Panc1 (cell line): ENCODE results near the gene ABCB8. TPM values are rescaled to one million over a fixed set of nuclear protein-coding genes. Genes with fewer than 3 reads are reported as not detected.
A peak's percentile ranks its signal among the peaks of the same experiment; 100 is the strongest.

Experiments
- ATAC-seq: fragments of 200-7000 bp; cut with Tn5 transposase; 2 replicates; pipeline ENCODE4 v1.9.1; 2020; ENCODE audit warnings: mild to moderate bottlenecking, moderate library complexity
- Bru-seq: library from RNA; stranded (reverse); fragments of 400-500 nt; gene quantifications from one replicate; lab custom pipeline; 2021; lab: Mats Ljungman, UMichigan
- BruChase-seq, 2 experiments: library from RNA; stranded (reverse); fragments of 400-500 nt; gene quantifications; one replicate each; lab custom pipeline; 2021; lab: Mats Ljungman, UMichigan
- BruUV-seq: library from RNA; stranded (reverse); fragments of 400-500 nt; replicated peaks from 2 replicates; lab custom pipeline; 2021; lab: Mats Ljungman, UMichigan
- CTCF ChIA-PET: fragments of 300-600 bp; sonication (Branson Sonifier 250); formaldehyde crosslinking; loops from one replicate; lab custom pipeline; 2022; ENCODE audit warnings: antibody characterized with exemption; lab: Charles Lee
- POLR2A ChIA-PET: fragments of 300-600 bp; sonication (Branson Sonifier 250); formaldehyde crosslinking; loops from one replicate; lab custom pipeline; 2022; ENCODE audit warnings: antibody characterized with exemption; lab: Charles Lee
- DNase-seq: peaks from one replicate; pipeline ENCODE4 v3.0.0-alpha.2; 2010; ENCODE audit warnings: low read depth, low spot score
- H3K27ac ChIP-seq: 2 replicates; pipeline ENCODE4 v1.5.1; 2011; ENCODE audit warnings: mild to moderate bottlenecking, low read length, inconsistent platforms
- H3K27me3 ChIP-seq: fragments of 200-500 bp; sonication (Bioruptor generic); 2 replicates; pipeline ENCODE4 v1.6.0; 2014; ENCODE audit warnings: low read length, inconsistent platforms; ENCODE audit not compliant: control insufficient read depth, insufficient read depth
- H3K36me3 ChIP-seq: fragments of 200-500 bp; sonication (Bioruptor generic); 2 replicates; pipeline ENCODE4 v1.5.1; 2014; ENCODE audit warnings: inconsistent platforms, mild to moderate bottlenecking, low read length, moderate library complexity; ENCODE audit not compliant: control insufficient read depth, insufficient read depth
- H3K4me1 ChIP-seq: 2 replicates; pipeline ENCODE4 v1.5.1; 2011; ENCODE audit warnings: inconsistent platforms, mild to moderate bottlenecking, low read length, moderate library complexity; ENCODE audit not compliant: control insufficient read depth, insufficient read depth
- H3K4me3 ChIP-seq, 2 experiments: 2 replicates each; pipeline ENCODE4 v1.5.1; 2011 to 2012; ENCODE audit warnings: low read depth in 2 of 2, low read length in 2 of 2, mild to moderate bottlenecking in 2 of 2, inconsistent platforms in 1 of 2, moderate library complexity in 1 of 2
- H3K9me3 ChIP-seq: fragments of 200-500 bp; sonication (Bioruptor generic); 2 replicates; pipeline ENCODE4 v1.5.1; 2014; ENCODE audit warnings: low read depth, mild to moderate bottlenecking, inconsistent platforms, low read length, moderate library complexity; ENCODE audit not compliant: control insufficient read depth, insufficient read depth
- CTCF ChIP-seq: fragments of 450-650 bp; IDR thresholded peaks from 2 replicates; pipeline ENCODE4 v1.5.1; 2017; ENCODE audit warnings: mild to moderate bottlenecking
- POLR2AphosphoS5 ChIP-seq: IDR thresholded peaks from 2 replicates; pipeline ENCODE4 v1.6.1; 2012; ENCODE audit warnings: mild to moderate bottlenecking, low read depth, low read length, moderate library complexity
- SIN3A ChIP-seq: IDR thresholded peaks from 2 replicates; pipeline ENCODE4 v1.6.1; 2012; ENCODE audit warnings: low read depth, mild to moderate bottlenecking, low read length, moderate library complexity, borderline replicate concordance; ENCODE audit not compliant: insufficient read depth
- TCF7L2 ChIP-seq: IDR thresholded peaks from 2 replicates; pipeline ENCODE4 v1.6.1; 2011; ENCODE audit warnings: mild to moderate bottlenecking, low read depth, low read length, inconsistent platforms
- in situ Hi-C: cut with HindIII; loops from 2 replicates; pipeline ENCODE4 v1.10.0; 2016; ENCODE audit warnings: low sequenced_read_pairs, low pct_unique_long_range_greater_than_20kb
- intact Hi-C: fragments of 100-400 bp; cut with micrococcal nuclease; formaldehyde crosslinking; loops from one replicate; pipeline ENCODE4 v1.10.0; 2022; ENCODE audit not compliant: unreplicated experiment
- long read RNA-seq: library from polyadenylated mRNA; unstranded; transcript quantifications from one replicate; pipeline ENCODE4 v2.0.0, GENCODE V29; 2021; ENCODE audit not compliant: unreplicated experiment
- polyA plus RNA-seq: library from polyadenylated mRNA; unstranded; fragments of >200 nt; gene quantifications from one replicate; pipeline ENCODE4 v1.2.1, GENCODE V29; 2012; ENCODE audit warnings: missing spikeins; ENCODE audit not compliant: insufficient read length
- total RNA-seq: library from RNA; stranded (reverse); gene quantifications from one replicate; pipeline ENCODE4 v1.2.1, GENCODE V29; 2021; ENCODE audit not compliant: unreplicated experiment
- TF ChIP-seq, protein P1 (sequence below), 2 experiments: IDR thresholded peaks; 2 replicates each; pipeline ENCODE4 v1.6.1; 2011 to 2012; ENCODE audit warnings: low read depth in 2 of 2, control low read depth in 1 of 2, low read length in 1 of 2, mild to moderate bottlenecking in 1 of 2, moderate library complexity in 1 of 2; ENCODE audit not compliant: insufficient read depth in 1 of 2

The ABCB8 gene
- total RNA-seq (49.8 TPM), Bru-seq, nascent RNA (percentile 59 among the genes with signal in this experiment), BruChase-seq, experiment 1, labeled RNA remaining after a 2-hour chase (percentile 65 among the genes with signal in this experiment), BruChase-seq, experiment 2, labeled RNA remaining after a 6-hour chase (percentile 64 among the genes with signal in this experiment)
- polyA plus RNA-seq: 52.3 TPM
- long read RNA-seq, full-length matches to known transcripts: 23 of 77 reads
- long read RNA-seq, partial matches to known transcripts: 34 of 77 reads
- long read RNA-seq, other reads (novel, unspliced or antisense): 20 of 77 reads

- no peaks in the 10 kb centered on the region for H3K36me3 ChIP-seq
- ChIA-PET CTCF (interaction anchor here (0.5 to 1.5 kb wide), 9 partner anchors 9 to 85 kb away, joined by 3 to 9 read pairs (median 4); no protein-coding TSS in a partner anchor), POLR2A (interaction anchor here (0.6 to 1.0 kb wide), 4 partner anchors 9 to 71 kb away, joined by 3 to 10 read pairs (median 6); no protein-coding TSS in a partner anchor)
- intact Hi-C loops: no loop called here
- ATAC-seq (peak; percentile 96), DNase-seq (peak; percentile 100)
- no peaks in the 10 kb centered on the region for H3K27me3 ChIP-seq
- in situ Hi-C loops: no loop called here
- H3K4me1 ChIP-seq: no peaks in the 10 kb centered on the region; the same call in none of the 2 replicates
- TF ChIP-seq SIN3A: peak; percentile 38; the same call in 1 of the 2 replicates
- TF ChIP-seq CTCF: peak; percentile 78; the same call in 1 of the 2 replicates
- 0 out of 2 replicates have a peak, but pooled peaks have one; percentile 22 for TF ChIP-seq TCF7L2
- TF ChIP-seq, protein P1, sequence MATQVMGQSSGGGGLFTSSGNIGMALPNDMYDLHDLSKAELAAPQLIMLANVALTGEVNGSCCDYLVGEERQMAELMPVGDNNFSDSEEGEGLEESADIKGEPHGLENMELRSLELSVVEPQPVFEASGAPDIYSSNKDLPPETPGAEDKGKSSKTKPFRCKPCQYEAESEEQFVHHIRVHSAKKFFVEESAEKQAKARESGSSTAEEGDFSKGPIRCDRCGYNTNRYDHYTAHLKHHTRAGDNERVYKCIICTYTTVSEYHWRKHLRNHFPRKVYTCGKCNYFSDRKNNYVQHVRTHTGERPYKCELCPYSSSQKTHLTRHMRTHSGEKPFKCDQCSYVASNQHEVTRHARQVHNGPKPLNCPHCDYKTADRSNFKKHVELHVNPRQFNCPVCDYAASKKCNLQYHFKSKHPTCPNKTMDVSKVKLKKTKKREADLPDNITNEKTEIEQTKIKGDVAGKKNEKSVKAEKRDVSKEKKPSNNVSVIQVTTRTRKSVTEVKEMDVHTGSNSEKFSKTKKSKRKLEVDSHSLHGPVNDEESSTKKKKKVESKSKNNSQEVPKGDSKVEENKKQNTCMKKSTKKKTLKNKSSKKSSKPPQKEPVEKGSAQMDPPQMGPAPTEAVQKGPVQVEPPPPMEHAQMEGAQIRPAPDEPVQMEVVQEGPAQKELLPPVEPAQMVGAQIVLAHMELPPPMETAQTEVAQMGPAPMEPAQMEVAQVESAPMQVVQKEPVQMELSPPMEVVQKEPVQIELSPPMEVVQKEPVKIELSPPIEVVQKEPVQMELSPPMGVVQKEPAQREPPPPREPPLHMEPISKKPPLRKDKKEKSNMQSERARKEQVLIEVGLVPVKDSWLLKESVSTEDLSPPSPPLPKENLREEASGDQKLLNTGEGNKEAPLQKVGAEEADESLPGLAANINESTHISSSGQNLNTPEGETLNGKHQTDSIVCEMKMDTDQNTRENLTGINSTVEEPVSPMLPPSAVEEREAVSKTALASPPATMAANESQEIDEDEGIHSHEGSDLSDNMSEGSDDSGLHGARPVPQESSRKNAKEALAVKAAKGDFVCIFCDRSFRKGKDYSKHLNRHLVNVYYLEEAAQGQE (IDR thresholded peaks at IDR 0.05; ENCODE audit: insufficient read depth in 1 of 2, low read depth in 2 of 2, low read length in 1 of 2): no peak
- peak; percentile 75 for TF ChIP-seq POLR2AphosphoS5
- no peaks in the 10 kb centered on the region for H3K9me3 ChIP-seq
- H3K4me3 ChIP-seq: peak within 1 kb of the TSS; percentile 73 to 79
- TSS peak; percentile 88 for BruUV-seq
- H3K27ac ChIP-seq: peak within 1 kb of the TSS; percentile 90
Measured at GRCh38 chr7:151028131-151028947, at the start of gene ABCB8. ABCB8 (plus strand) TSS chr7:151028450; CDS start chr7:151028516, 66 bp downstream.

GRCh38 chr7:150979713-150980390, 48.4 kb upstream of the ABCB8 start:
- Histone ChIP-seq H3K27ac (no peak overlapping the region), H3K4me3 (no peak overlapping the region), H3K9me3 (no peaks in the 10 kb centered on the region), H3K27me3 (peaks cover 3% of the 10 kb centered on the region; the same call in 1 of the 2 replicates), H3K36me3 (no peaks in the 10 kb centered on the region; the same call in 1 of the 2 replicates), H3K4me1 (peaks cover 20% of the 10 kb centered on the region)
- no peak for TF ChIP-seq CTCF
- no peak for TF ChIP-seq SIN3A
- no peak for TF ChIP-seq POLR2AphosphoS5
- no peak for TF ChIP-seq TCF7L2
- TF ChIP-seq, protein P1 (IDR thresholded peaks at IDR 0.05; ENCODE audit: insufficient read depth in 1 of 2, low read depth in 2 of 2, low read length in 1 of 2): no peak
- intact Hi-C loops: no loop called here
- DNase-seq (no peak), ATAC-seq (no peak)
- ChIA-PET POLR2A (no interaction called here), CTCF (interaction anchor here (0.6 kb wide), 2 partner anchors 15 to 64 kb away, joined by 3 to 4 read pairs; no protein-coding TSS in a partner anchor)
- in situ Hi-C loops: no loop called here
- BruUV-seq: no TSS peak
